Activated naive CD4-positive, alpha-beta T cell treated with anti-CD3 and anti-CD28 coated beads, Interleukin-2, amount 50 U/mL, for 24 hours (primary cell): Measurements from ENCODE around the gene HOXB9.
A peak's percentile ranks its signal among the peaks of the same experiment; 100 is the strongest.

Experiments used
- H3K27ac Mint-ChIP-seq: one replicate; pipeline ENCODE4 v1.8.0; 2021; ENCODE audit warnings: mild to moderate bottlenecking, mixed read lengths
- H3K27me3 Mint-ChIP-seq: one replicate; pipeline ENCODE4 v1.8.0; 2021; ENCODE audit warnings: mixed read lengths
- H3K36me3 Mint-ChIP-seq: one replicate; pipeline ENCODE4 v1.8.0; 2021; ENCODE audit warnings: mixed read lengths
- H3K4me1 Mint-ChIP-seq: one replicate; pipeline ENCODE4 v1.8.0; 2021; ENCODE audit warnings: mixed read lengths
- H3K4me3 Mint-ChIP-seq: one replicate; pipeline ENCODE4 v1.8.0; 2021; ENCODE audit warnings: mild to moderate bottlenecking, mixed read lengths
- H3K9me3 Mint-ChIP-seq: one replicate; pipeline ENCODE4 v1.8.0; 2021; ENCODE audit warnings: mixed read lengths

HOXB9 gene

GRCh38 chr17:48598736-48599135, 27.4 kb downstream of the HOXB9 start:
- H3K4me3 Mint-ChIP-seq = peak overlapping the region; percentile 93

DNA sequence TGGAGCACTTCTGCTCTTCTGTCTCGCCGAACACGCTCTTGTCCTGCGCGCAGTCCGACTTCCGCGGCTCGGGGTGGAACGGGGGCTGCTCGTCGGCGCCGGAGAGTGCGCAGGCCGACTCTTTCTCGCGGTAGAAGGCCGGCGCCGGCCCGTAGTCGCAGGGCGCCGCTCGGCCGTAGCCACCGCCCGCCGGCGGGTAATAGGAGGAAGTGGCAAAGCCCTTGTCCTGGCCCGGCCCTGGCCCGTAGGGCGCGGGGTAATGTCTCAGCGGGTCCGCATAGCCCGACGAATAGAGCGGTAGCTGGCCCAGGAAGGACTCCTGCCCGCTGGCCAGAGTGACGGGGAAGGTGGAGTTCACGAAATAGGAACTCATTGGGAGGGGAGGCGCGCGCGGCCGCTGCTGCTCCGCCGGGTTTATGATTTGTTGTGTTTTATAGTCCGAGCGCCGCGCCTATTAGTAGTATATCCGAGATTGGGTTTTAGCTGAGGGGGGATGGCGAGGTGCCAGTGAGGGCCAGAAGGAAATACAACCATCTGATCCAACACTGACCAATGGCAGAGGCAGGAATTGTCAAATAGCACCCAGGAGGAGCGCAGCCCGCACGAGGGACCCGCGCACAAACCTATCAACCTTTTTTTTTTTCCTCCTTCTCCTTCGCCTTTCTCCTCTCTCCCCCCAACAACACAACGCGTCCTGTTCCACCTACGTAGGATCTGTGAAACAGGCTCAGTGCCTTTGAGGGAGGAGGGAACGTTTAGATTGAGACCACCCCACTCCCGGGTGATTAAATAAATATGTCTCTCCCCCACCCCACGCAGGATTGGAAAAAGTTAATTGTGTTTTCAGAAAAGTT, 28.2 kb downstream of the HOXB9 start:
- Mint-ChIP-seq H3K4me1 (peaks cover 41% of the 10 kb centered on the region), H3K4me3 (peak overlapping the region; percentile 93), H3K36me3 (peaks cover 2% of the 10 kb centered on the region), H3K27me3 (peaks cover 79% of the 10 kb centered on the region), H3K27ac (no peak overlapping the region), H3K9me3 (no peaks in the 10 kb centered on the region)

More at GRCh38 chr17:48598736-48599135, 27.4 kb downstream of the HOXB9 start:
- Mint-ChIP-seq H3K4me1 (peaks cover 41% of the 10 kb centered on the region), H3K36me3 (peaks cover 2% of the 10 kb centered on the region), H3K9me3 (no peaks in the 10 kb centered on the region), H3K27ac (no peak overlapping the region), H3K27me3 (peaks cover 80% of the 10 kb centered on the region)

- H3K27ac Mint-ChIP-seq = no peak overlapping the region
- peak overlapping the region; percentile 93 for H3K4me3 Mint-ChIP-seq
- peaks cover 46% of the 10 kb centered on the region for H3K4me1 Mint-ChIP-seq
- H3K27me3 Mint-ChIP-seq = peaks cover 80% of the 10 kb centered on the region
- H3K36me3 Mint-ChIP-seq = peaks cover 2% of the 10 kb centered on the region
- H3K9me3 Mint-ChIP-seq = no peaks in the 10 kb centered on the region
These were observed 28.7 kb downstream of the HOXB9 start for GRCh38 chr17:48597528-48597777.

DNA sequence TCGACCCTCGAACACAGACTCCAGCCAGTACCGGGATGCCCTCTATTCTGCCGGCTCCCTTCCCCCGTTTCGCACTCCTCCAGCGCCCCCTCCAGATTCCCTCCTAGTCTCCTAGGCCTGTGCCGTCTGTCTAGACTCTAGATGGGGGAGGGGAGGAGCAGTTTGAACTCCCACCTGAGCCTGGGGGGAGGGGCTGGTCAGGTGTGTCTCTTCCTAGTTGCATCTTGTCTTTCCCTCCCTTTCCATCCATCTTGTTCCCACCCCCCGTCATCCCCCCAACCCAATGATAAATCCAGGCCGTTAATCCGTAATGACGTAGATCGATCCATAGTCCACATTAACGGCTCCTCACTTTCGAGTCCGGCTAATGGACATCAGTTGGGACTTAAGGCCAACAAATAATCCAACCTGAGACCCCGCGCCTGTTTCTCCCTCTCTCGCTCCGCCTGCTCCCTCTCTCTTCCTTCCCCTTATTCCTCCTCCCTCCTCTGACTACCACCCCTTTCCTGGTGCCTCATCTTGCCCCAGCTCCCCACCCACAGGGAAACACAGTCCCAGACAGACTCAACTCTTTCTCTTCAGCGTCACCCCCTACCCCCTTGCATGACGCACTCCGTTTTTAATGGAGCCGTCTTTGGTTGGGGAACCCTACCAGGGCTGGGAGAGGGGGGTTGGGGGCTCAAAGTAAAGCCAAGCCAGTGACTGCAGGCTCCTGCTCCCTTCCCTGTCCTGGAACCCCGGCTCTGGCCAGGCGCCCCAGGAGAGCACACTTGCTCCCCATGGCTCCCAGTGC, 29.2 kb downstream of the HOXB9 start:
- peak overlapping the region; percentile 77 for H3K27ac Mint-ChIP-seq
- peaks cover 48% of the 10 kb centered on the region for H3K4me1 Mint-ChIP-seq
- peaks cover 80% of the 10 kb centered on the region for H3K27me3 Mint-ChIP-seq
- peak overlapping the region; percentile 93 for H3K4me3 Mint-ChIP-seq
- peaks cover 2% of the 10 kb centered on the region for H3K36me3 Mint-ChIP-seq
- H3K9me3 Mint-ChIP-seq = no peaks in the 10 kb centered on the region

DNA sequence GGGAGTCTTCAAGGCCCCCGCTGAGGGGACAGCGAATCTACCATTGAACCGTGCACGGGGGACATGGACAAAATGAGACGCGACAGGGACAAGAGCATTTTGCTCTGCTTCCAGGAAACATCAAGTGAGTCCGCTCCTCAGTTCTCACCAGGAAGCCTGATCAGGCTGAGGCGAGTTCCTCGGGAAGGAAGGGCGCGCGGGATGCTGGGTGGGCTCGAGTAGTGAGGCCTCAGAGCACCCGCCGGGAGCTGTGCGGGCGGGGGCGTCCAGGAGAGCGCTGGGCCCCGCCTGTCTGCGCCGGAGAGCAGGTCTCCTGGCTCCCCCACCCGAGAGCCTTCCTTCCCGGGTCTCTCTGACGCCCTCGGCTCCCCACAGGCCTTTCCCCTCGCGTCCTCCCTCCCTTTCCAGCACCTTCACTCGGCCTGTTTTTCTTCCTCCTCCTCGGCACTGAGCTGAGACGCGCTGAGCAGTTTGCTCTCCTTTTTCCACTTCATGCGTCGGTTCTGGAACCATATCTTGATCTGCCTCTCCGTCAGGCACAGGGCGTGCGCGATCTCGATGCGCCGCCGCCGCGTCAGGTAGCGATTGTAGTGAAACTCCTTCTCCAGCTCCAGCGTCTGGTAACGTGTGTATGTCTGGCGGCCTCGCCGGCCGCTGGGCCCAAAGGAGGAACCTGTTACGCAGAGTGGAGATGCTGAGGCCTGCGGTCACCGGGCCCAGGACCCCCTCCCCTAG, 30.0 kb downstream of the HOXB9 start:
- H3K36me3 Mint-ChIP-seq = peaks cover 2% of the 10 kb centered on the region
- H3K4me1 Mint-ChIP-seq = peaks cover 48% of the 10 kb centered on the region
- H3K9me3 Mint-ChIP-seq = no peaks in the 10 kb centered on the region
- peak overlapping the region; percentile 77 for H3K27ac Mint-ChIP-seq
- peak overlapping the region; percentile 93 for H3K4me3 Mint-ChIP-seq
- peaks cover 80% of the 10 kb centered on the region for H3K27me3 Mint-ChIP-seq

GRCh38 chr17:48595278-48595999, 30.7 kb downstream of the HOXB9 start:
- peak overlapping the region; percentile 76 for H3K27ac Mint-ChIP-seq
- H3K4me3 Mint-ChIP-seq = peak overlapping the region; percentile 73
- H3K9me3 Mint-ChIP-seq = no peaks in the 10 kb centered on the region
- H3K27me3 Mint-ChIP-seq = peaks cover 77% of the 10 kb centered on the region
- H3K36me3 Mint-ChIP-seq = peaks cover 2% of the 10 kb centered on the region
- peaks cover 48% of the 10 kb centered on the region for H3K4me1 Mint-ChIP-seq

GRCh38 chr17:48594538-48595277, 31.4 kb downstream of the HOXB9 start:
- H3K4me1 Mint-ChIP-seq = peaks cover 50% of the 10 kb centered on the region
- peaks cover 2% of the 10 kb centered on the region for H3K36me3 Mint-ChIP-seq
- no peak overlapping the region for H3K4me3 Mint-ChIP-seq
- peaks cover 75% of the 10 kb centered on the region for H3K27me3 Mint-ChIP-seq
- peak overlapping the region; percentile 11 for H3K27ac Mint-ChIP-seq
- H3K9me3 Mint-ChIP-seq = no peaks in the 10 kb centered on the region

DNA sequence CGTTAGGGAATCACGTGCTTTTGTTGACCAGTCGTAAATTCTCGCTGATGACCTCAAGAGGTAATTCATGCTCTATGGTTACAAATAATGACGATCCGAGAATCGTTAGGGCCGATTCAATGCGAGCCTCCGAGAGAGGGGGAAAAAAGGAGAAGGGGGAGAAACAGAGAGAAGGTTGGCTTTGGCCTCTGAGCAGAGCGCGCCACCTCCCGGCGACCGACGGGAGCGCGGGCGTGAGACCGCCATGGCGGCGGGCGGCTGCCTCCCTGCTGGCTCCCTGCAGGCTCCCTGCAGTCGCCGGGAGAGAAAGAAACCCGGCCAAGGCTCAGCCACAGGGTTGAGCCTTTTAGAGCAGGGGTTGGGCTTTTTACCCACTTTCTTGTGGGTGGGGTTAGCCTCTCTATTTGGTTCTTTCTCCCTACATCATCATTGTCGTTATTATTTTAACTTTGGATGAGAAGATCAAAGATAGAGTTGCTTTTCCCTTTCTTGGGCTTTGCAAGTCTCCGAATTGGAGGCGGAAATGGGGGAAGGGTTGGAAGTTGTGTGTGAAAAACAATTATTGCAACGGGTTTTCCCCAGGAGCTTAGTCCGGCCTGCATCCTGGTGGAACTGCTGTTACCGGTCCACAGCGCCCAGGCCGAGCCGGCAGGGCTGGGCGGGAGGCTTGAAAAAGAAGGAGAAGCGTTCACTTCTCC, 32.2 kb downstream of the HOXB9 start:
- Mint-ChIP-seq H3K4me3 (peak overlapping the region; percentile 84), H3K36me3 (peaks cover 2% of the 10 kb centered on the region), H3K4me1 (peaks cover 53% of the 10 kb centered on the region), H3K27me3 (peaks cover 73% of the 10 kb centered on the region), H3K9me3 (no peaks in the 10 kb centered on the region), H3K27ac (peak overlapping the region; percentile 11)

DNA sequence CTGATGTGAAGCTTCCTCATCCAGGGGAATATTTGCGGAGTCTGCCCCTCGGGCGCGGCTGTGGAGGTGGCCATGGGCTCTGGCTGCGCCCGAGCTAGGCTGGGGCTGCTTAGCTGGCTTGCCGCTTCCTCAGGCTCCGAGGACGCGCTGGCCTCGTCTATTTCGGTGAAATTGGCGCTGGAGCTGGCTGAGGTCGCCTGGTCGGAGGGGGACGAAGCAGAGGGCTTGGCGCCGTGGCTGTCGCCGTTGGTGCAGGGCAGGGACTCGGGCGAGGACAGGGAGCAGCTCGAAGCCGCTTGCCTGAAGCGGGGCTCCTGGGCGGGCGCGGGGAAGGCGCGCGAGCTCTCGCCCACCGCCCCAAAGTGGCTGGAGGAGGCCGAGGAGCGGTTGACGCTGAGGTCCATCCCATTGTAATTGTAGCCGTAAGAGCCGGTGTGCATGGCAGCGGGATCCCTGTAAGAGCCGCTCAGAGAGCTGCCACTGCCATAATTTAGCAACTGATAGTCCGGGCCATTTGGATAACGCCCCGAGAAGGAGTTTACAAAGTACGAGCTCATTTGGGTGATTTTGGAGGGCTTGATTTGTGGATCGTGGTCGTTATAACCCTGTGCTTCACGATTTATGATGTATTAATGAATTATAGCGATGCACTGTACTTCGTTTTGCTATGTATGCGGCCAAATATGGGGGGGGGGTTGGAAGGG, 32.9 kb downstream of the HOXB9 start, which contains the start of gene HOXB5:
Gene HOXB5, minus strand, starts transcription at position 654 of the 704 bp plus-strand sequence. Its CDS starts 97 bp downstream, at position 557.
- Mint-ChIP-seq H3K4me3 (peak within 1 kb of the TSS; percentile 84), H3K36me3 (peaks cover 2% of the 10 kb centered on the region), H3K4me1 (peaks cover 47% of the 10 kb centered on the region), H3K9me3 (no peaks in the 10 kb centered on the region), H3K27me3 (peaks cover 70% of the 10 kb centered on the region), H3K27ac (peak within 1 kb of the TSS; percentile 62)

- Mint-ChIP-seq H3K9me3 (no peaks in the 10 kb centered on the region), H3K4me3 (peak overlapping the region; percentile 84), H3K4me1 (peaks cover 40% of the 10 kb centered on the region), H3K36me3 (peaks cover 2% of the 10 kb centered on the region), H3K27me3 (peaks cover 71% of the 10 kb centered on the region), H3K27ac (peak overlapping the region; percentile 62)
These were observed 33.6 kb downstream of the HOXB9 start for GRCh38 chr17:48592577-48592976.

DNA sequence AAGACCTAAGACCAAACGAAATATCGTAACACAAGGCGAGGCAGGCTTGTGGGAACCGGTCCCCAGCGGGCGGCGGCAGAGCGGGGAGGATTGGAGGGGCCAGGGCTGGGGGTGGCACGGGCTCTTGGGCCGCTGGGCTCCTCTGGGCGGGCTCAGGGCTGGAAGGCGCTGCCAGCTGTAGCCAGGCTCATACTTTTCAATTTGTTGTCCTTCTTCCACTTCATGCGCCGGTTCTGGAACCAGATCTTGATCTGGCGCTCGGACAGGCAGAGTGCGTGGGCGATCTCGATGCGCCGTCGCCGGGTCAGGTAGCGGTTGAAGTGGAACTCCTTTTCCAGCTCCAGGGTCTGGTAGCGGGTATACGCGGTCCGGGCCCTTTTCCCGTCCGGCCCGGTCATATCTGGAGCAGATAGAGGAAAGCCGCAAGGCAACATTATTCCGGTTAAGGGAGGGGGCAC, 34.1 kb downstream of the HOXB9 start:
- Mint-ChIP-seq H3K9me3 (no peaks in the 10 kb centered on the region), H3K27me3 (peaks cover 72% of the 10 kb centered on the region), H3K4me1 (peaks cover 35% of the 10 kb centered on the region), H3K27ac (no peak overlapping the region), H3K4me3 (no peak overlapping the region), H3K36me3 (peaks cover 2% of the 10 kb centered on the region)

DNA sequence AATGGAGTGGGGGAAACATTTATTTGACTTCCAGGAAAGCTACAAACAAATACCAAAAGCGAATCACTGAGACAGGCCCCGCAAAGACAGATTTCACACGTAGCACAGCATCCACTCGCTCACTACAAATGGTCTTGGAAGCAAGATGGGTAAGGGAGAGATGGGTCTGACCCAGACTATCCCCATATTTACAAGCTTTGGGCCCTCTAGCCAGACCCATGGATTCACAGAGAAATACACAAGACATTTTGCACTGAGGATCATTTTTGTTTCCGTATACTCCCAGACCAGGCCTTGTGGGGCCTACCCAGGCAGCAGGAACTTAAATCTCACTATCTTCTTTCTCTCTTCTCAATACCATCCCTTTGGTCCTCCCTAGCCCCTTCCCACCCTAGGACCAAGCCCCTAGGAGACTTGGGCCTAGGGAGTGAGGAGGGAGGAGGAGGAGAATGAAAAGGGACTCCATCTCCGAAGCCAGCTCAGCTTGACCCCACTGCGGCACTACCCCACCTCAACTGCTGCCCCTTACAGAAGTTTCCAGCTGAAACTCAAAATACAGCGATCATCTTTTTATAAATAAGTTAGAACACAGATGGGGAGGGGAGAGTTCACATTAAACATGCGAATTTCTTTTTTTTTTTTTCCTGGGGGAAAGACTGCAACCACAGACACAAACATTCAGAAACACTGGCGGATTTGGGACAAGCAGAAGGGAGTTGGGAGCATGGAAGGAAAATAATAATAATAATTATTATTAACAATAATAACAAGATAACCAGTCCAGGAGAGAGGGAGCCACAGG, 34.7 kb downstream of the HOXB9 start:
- no peaks in the 10 kb centered on the region for H3K9me3 Mint-ChIP-seq
- H3K4me1 Mint-ChIP-seq = peaks cover 31% of the 10 kb centered on the region
- H3K27me3 Mint-ChIP-seq = peaks cover 71% of the 10 kb centered on the region
- H3K4me3 Mint-ChIP-seq = no peak overlapping the region
- peaks cover 2% of the 10 kb centered on the region for H3K36me3 Mint-ChIP-seq
- H3K27ac Mint-ChIP-seq = no peak overlapping the region
